Retinal pigment epithelial cell (primary cell): ENCODE data around the gene CCL15.

Experiments
- DNase-seq: peaks from one replicate; pipeline ENCODE4 v3.0.0-alpha.2; 2010; ENCODE audit warnings: low read depth
- H3K4me3 ChIP-seq: 2 replicates; pipeline ENCODE4 v1.5.1; 2011; ENCODE audit warnings: mild to moderate bottlenecking, low read length, control low read depth, moderate library complexity
- CTCF ChIP-seq: conservative IDR thresholded peaks from 2 replicates; pipeline ENCODE4 v1.5.1; 2011; ENCODE audit warnings: low read depth, low read length, control low read depth, inconsistent platforms

CCL15 gene

GRCh38 chr17:35972066-35972465 is 29.3 kb downstream of the CCL15 start:
- no peak for TF ChIP-seq CTCF
- H3K4me3 ChIP-seq, result no peak overlapping the region
- no peak for DNase-seq

GRCh38 chr17:35969558-35970380 is 31.6 kb downstream of the CCL15 start:
- TF ChIP-seq CTCF, result peak; percentile 78
- DNase-seq, result peak; percentile 9
- no peak overlapping the region for H3K4me3 ChIP-seq

GRCh38 chr17:35968520-35969054 is 32.8 kb downstream of the CCL15 start:
- no peak overlapping the region for H3K4me3 ChIP-seq
- TF ChIP-seq CTCF, result no peak
- no peak for DNase-seq

GRCh38 chr17:35965272-35965671 is 36.1 kb downstream of the CCL15 start:
- no peak overlapping the region for H3K4me3 ChIP-seq
- no peak for DNase-seq
- no peak for TF ChIP-seq CTCF

- H3K4me3 ChIP-seq, result no peak overlapping the region
- no peak for TF ChIP-seq CTCF
- no peak for DNase-seq
Measured at GRCh38 chr17:35963663-35964062, 37.7 kb downstream of the CCL15 start.

GRCh38 chr17:35953720-35954119 is 47.6 kb downstream of the CCL15 start:
- H3K4me3 ChIP-seq, result no peak overlapping the region
- TF ChIP-seq CTCF, result no peak
- DNase-seq, result no peak

- no peak for TF ChIP-seq CTCF
- DNase-seq, result no peak
- H3K4me3 ChIP-seq, result no peak overlapping the region
Measured at GRCh38 chr17:35949401-35949800, 52.0 kb downstream of the CCL15 start.
